Testis (tissue), 2 donors: ENCODE data around the gene NDUFAF3.

Experiments used
- POLR2A ChIP-seq: fragments of 450-650 bp; IDR thresholded peaks from one replicate; pipeline ENCODE4 v1.6.1; 2017; ENCODE audit warnings: antibody characterized with exemption, mild to moderate bottlenecking, moderate library complexity
- TF ChIP-seq, protein P1 (sequence below), 3 experiments: fragments of 450-650 bp in 2 of 3; fragments of 200-600 bp in 1 of 3; sonication (generic) in 1 of 3; IDR thresholded peaks; one replicate each; pipeline ENCODE4 v1.5.1; 2016 to 2019; ENCODE audit warnings: antibody characterized with exemption in 3 of 3, mild to moderate bottlenecking in 2 of 3, moderate library complexity in 1 of 3

DNA sequence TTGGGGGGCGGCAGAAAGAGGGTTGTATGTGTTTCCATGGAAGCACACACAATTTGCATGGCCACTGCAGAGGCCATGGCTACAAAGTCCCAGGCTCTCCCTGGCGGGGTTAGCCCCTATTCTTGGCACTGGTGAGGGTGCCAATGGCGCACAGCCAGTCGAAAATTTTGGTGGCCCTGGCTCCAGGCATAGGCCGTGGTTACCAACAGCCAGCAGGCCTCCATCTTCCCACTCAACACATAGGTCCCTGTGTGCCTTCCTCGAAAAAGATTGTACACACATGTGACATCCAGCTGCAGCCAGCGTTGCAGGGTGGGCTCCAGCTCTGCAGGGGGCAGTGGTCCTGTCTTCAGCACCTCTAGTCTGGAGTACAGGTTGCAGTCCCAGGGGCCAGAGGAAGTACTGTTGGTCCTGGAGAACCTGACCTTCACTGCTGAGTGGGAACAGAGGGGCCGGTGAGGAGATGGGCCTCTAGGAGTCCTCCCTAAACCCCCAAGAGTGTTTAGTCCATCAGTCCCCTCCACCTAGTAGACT lies 24.8 kb upstream of the NDUFAF3 start:
- TF ChIP-seq, protein P1, sequence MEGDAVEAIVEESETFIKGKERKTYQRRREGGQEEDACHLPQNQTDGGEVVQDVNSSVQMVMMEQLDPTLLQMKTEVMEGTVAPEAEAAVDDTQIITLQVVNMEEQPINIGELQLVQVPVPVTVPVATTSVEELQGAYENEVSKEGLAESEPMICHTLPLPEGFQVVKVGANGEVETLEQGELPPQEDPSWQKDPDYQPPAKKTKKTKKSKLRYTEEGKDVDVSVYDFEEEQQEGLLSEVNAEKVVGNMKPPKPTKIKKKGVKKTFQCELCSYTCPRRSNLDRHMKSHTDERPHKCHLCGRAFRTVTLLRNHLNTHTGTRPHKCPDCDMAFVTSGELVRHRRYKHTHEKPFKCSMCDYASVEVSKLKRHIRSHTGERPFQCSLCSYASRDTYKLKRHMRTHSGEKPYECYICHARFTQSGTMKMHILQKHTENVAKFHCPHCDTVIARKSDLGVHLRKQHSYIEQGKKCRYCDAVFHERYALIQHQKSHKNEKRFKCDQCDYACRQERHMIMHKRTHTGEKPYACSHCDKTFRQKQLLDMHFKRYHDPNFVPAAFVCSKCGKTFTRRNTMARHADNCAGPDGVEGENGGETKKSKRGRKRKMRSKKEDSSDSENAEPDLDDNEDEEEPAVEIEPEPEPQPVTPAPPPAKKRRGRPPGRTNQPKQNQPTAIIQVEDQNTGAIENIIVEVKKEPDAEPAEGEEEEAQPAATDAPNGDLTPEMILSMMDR (IDR thresholded peaks at IDR 0.05), result no peak
- TF ChIP-seq POLR2A, result no peak
